Fibroblast of lung (primary cell): ENCODE measurements around the gene ERFL.

Experiments used
- EZH2 ChIP-seq: IDR thresholded peaks from 2 replicates; pipeline ENCODE4 v1.5.1; 2012; ENCODE audit warnings: low read length, control low read depth, mild to moderate bottlenecking; ENCODE audit errors: missing control alignments
- TF ChIP-seq, protein P1 (sequence below), 2 donors: IDR thresholded peaks in 1 of 2; conservative IDR thresholded peaks in 1 of 2; 1 replicate in 1 of 2; 2 replicates in 1 of 2; pipeline ENCODE4 v1.5.1; 2011 to 2012; ENCODE audit warnings: low read length in 2 of 2, control low read depth in 1 of 2, inconsistent platforms in 1 of 2, low read depth in 1 of 2, mild to moderate bottlenecking in 1 of 2

DNA sequence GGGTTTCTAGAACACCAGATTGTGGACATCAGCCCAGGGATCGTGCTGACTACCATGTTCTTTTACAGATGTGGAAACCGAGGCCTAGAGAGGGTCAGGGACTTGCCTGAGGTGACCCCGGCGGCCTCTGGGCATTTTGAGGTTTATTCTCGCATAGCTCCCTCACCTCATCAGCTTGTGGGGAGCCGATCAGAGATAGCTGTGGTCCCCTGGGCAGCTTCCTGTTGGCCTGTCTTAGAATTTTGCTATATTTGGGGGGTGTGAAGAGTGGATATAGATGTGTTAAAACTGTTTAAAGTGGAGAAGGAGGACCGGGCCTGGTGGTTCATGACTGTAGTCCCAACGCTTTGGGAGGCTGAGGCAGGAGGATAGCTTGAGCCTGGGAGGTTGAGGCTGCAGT lies 38.4 kb downstream of the ERFL start:
- TF ChIP-seq, protein P1, sequence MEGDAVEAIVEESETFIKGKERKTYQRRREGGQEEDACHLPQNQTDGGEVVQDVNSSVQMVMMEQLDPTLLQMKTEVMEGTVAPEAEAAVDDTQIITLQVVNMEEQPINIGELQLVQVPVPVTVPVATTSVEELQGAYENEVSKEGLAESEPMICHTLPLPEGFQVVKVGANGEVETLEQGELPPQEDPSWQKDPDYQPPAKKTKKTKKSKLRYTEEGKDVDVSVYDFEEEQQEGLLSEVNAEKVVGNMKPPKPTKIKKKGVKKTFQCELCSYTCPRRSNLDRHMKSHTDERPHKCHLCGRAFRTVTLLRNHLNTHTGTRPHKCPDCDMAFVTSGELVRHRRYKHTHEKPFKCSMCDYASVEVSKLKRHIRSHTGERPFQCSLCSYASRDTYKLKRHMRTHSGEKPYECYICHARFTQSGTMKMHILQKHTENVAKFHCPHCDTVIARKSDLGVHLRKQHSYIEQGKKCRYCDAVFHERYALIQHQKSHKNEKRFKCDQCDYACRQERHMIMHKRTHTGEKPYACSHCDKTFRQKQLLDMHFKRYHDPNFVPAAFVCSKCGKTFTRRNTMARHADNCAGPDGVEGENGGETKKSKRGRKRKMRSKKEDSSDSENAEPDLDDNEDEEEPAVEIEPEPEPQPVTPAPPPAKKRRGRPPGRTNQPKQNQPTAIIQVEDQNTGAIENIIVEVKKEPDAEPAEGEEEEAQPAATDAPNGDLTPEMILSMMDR (conservative IDR thresholded peaks at IDR 0.05 in 1 of 2, IDR thresholded peaks at IDR 0.05 in 1 of 2; ENCODE audit: low read depth in 1 of 2, low read length in 2 of 2), result no peak
- TF ChIP-seq EZH2, result no peak
